Stimulated activated CD8-positive, alpha-beta memory T cell treated with anti-CD3 and anti-CD28 coated beads, Interleukin-15, amount 100 ng/mL, for 24 hours (primary cell): ENCODE data around the gene ICA1.
"Not testable (repeated sequence)": the region's sequence is repeated elsewhere in the genome, so short reads cannot be mapped to it uniquely, and the experiment has no call there.

ENCODE experiments used
- DNase-seq: peaks from one replicate; pipeline ENCODE4 v3.0.0-alpha.2; 2020; ENCODE audit warnings: low read depth

ICA1 gene

DNA sequence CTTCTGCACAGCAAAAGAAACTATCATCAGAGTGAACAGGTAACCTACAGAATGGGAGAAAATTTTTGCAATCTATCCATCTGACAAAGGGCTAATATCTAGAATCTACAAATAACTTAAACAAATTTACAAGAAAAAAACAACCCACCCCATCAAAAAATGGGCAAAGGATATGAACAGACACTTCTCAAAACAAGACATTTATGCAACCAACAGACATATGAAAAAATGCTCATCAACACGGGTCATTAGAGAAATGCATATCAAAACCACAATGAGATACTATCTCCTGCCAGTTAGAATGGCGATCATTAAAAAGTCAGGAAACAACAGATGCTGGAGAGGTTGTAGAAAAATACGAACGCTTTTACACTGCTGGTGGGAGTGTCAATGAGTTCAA is 160.7 kb downstream of the ICA1 start:
- not testable (repeated sequence) for DNase-seq

DNA sequence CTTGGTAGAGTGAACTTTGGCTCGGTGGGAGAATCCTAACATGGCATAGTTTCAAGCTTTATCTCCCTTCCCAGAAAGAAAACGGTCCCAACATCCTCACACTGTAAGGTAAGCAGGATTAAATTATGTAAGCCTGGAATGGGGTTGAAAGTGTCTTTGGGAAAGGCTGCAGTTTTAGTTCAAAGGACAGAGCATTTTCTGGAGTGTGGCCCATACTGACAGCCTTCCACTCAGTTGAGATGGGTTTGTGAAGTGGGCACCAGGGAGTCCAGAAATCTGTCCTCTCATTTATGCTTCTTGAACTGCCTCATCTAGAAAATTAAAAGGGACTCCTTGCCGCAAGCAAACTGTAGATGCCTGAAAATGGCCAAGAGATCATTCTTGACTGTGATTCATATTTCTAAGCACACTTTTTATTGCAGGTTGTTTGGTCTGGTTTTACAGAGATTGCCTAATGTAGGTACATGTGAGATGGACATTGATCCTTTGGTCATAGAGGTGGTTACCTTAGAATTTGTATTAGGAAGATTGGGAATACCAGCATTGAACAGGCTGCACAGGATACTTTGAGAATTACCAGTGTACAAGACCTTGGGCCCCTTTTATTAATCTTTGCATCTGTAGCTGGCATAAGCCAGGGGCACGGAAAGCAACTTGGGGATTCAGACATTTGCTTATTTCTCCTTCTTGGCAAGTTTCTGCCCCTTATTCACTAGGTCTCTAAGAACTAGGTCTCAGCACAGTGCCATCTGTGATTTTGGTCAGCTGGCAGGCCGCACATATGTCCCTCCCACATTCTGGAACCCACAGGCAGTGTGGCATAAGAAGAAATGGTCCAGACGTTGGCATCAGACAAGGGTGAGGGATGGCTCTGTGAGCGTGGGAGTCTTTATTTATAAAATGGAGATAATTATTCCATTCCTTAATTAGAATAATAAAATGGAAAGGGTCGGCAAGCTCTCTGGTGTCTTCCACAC is 167.5 kb downstream of the ICA1 start:
- no peak for DNase-seq

GRCh38 chr7:8092140-8092539 is 169.8 kb downstream of the ICA1 start:
- DNase-seq, result no peak

DNA sequence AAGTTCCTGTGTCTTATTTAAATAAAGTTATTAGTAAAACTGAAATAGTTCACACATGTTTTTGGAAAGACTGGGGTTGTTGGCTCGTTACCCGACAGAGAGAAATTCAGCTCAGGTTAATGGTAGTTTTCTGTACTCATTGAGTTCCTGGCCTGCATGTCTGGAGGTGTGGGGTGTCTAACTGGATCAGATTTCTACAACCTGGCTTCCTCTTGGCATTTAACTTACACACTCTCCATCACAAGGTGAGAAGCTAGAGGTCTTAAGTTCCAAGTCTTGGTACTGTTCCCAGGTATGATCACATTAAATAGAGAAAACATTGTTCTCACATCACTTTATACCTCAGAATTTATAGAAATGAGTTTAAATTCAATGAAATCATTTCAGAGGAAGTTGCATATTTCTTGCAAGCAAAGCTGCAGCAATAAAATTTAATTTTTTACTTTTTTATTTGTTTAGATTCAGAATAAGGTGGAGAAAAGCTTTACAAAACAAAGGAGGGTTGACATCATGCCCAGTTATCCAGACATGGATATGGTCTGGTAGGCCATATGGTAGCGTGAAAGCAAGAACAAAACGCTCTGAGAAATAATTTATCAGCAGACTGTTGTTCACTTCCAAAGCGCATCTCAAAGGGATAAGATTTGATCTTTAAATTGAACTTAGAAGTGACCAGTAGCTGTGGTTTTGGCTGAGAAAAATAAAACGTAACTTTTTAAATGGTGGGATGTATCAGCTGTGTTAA is 172.8 kb downstream of the ICA1 start:
- no peak for DNase-seq

DNA sequence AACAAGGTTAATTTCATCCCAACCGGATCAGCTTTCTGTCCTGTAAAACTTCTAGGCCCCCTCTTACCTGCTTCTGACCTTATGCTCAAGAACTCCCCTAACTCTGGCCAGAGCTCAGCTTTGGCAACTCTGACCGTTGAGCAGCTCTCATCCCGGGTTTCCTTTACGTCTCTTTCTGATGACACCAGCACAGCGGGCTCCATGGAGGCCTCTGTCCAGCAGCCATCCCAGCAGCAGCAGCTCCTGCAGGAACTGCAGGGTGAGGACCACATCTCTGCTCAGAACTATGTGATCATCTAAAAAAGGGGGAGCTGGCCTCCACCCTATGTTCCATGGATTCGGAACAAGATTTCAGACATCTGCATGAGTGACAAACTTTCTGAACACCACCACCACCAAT is 175.7 kb downstream of the ICA1 start:
- DNase-seq, result no peak

- no peak for DNase-seq
Measured at GRCh38 chr7:8085420-8085819, 176.5 kb downstream of the ICA1 start.

DNA sequence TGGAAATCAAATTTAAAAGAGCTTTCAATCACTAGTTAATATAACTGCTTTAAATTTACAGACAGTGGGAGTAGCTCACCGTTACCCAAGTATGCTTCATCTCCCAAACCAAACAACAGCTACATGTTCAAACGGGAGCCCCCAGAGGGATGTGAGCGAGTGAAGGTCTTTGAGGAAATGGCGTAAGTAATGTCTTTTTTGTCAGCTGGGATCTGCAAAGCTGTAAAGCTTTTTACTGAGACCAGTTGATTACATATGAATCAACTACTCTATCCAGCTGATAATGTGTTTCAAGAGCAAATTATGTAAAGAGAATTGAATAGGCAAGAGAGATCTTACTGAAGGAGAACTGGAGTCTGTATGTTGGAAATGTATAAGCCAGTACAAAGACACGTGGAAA is 177.1 kb downstream of the ICA1 start:
- DNase-seq, result no peak

DNA sequence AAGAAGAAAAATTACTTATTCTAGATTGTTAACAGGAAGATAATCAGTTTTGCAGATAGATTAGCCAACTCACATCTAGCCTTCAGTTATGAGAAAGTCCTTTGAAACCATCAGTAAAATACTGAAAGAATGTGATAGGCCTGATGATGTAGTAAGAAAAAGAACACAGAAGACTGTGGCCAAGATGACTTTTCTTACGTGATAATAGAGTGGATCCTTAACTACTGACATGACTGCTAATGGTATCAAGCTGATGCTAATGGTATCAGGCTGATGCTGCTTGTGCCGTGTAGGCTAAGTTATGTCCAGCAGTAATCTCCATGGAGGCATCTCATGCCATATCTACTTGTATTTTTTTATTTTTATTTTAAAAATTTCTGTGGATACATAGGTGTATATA is 179.2 kb downstream of the ICA1 start:
- DNase-seq, result no peak

- DNase-seq, result no peak
Measured at GRCh38 chr7:8078418-8078817, 183.5 kb downstream of the ICA1 start.

DNA sequence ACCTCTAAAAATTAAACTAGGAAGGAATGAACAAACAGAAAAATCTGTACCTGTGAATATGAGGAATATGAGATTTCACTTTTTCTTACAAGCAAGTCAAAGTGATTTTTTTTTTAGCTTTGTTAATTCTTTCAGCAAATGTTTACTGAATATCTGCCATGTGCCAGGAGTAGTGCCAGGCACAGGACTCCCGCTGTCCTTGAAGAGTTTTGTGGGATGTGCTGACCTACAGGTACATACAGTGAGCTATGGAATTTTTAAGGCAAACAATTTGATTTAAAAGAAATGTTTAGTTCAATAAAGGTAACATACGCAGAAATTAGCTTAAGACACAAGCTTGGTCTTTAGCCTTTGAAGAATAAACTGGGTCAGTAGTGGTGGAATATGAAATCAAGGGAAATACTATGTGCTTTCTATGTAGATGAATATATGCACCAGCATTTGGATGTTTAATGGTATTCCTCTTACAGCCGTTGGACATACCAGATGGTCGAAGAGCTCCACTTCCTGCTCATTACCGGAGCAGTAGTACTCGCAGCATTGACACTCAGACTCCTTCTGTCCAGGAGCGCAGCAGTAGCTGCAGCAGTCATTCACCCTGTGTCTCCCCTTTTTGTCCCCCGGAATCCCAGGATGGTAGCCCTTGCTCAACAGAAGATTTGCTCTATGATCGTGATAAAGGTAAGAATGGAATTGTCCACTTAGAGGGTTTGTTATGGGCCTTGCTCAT is 191.4 kb downstream of the ICA1 start:
- no peak for DNase-seq

DNA sequence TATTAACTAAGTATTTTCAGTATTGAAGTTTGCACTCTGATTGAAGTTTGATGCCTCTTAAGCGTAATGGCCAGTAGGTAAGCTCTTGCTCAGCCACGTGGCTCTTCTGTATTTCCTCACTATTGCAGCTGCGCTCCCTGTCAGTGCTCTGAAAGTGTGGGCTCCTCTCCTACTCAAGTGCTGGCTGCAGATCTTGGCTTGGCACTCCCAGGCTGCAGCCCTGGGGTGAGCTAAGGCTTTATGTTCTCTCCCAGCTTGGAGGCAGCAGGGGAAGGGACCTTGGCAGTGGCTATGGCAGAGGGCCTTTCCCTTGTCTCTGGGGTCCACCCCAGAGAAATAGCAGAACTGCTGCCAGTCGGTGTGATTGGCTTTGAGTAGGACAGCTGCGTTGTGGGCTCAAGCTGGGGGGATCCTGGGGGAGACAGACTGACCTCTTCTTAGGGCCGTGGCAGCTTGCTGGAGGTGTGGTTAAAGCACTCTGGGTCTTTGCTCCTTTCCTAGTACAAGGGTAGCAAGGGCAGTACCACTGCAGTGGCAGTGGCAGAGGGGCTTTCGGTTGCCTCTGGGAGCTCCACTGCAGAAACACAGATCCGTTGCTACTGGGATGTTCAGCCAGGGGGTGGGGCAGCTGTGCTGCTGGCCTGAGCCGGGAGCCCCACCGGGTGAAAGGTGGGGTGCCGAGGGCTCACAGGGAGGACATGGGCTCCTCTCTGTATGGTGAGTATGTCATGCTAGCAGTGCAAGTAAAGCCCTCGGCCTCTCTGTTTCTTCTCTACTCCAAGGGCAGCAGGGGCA is 192.9 kb downstream of the ICA1 start:
- no peak for DNase-seq

GRCh38 chr7:8065356-8065813 is 196.6 kb downstream of the ICA1 start:
- no peak for DNase-seq

DNA sequence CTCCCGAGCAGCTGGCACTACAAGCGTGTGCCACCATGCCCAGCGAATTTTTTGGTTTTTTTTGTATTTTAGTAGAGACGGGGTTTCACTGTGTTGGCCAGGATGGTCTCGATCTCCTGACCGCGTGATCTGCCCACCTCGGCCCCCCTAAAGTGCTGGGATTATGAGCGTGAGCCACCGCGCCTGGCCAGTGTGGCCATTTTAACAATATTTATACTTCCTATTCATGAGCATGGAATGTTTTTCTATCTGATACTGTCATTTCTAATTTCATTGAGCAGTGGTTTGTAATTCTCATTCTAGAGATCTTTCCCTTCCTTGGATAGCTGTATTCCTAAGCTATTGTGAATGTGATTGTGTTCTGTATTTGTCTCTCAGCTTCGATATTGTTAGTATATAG is 197.1 kb downstream of the ICA1 start:
- DNase-seq, result no peak

- no peak for DNase-seq
Measured at GRCh38 chr7:8063706-8064297, 198.2 kb downstream of the ICA1 start.

DNA sequence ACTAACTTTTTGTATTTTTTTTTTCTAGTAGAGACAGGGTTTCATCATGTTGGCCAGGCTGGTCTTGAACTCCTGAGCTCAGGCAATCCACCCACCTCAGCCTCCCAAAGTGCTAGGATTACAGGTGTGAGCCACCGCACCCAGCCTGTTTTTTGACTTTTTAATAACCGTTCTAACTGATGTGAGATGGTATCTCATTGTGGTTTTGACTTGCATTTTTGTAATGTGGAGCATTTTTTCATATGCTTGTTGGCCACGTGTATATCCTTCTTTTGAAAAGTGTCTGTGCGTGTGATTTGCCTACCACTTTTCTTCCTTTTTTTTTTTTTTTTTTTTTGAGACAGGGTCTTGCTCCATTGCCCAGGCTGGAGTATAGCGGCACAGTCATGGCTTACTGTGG is 198.7 kb downstream of the ICA1 start:
- not testable (repeated sequence) for DNase-seq
